Colonic mucosa (tissue), 4 donors: ENCODE results near the gene PHOX2A. TPM values are rescaled to one million over a fixed set of nuclear protein-coding genes. Genes with fewer than 3 reads are reported as not detected.
"Not testable (repeated sequence)": the region's sequence is repeated elsewhere in the genome, so short reads cannot be mapped to it uniquely, and the experiment has no call there.

Experiments
- DNase-seq: peaks from one replicate; pipeline ENCODE4 v3.0.0-alpha.2; 2020
- H3K27ac ChIP-seq: fragments of 200-600 bp; one replicate; pipeline ENCODE4 v1.8.0; 2021
- H3K27me3 ChIP-seq: fragments of 200-600 bp; one replicate; pipeline ENCODE4 v1.8.0; 2021
- H3K36me3 ChIP-seq: fragments of 200-600 bp; one replicate; pipeline ENCODE4 v1.8.0; 2021
- H3K4me1 ChIP-seq: fragments of 200-600 bp; one replicate; pipeline ENCODE4 v1.8.0; 2021; ENCODE audit warnings: mild to moderate bottlenecking
- H3K4me3 ChIP-seq: fragments of 200-600 bp; one replicate; pipeline ENCODE4 v1.8.0; 2021
- H3K9ac ChIP-seq, 2 donors: one replicate each; pipeline ENCODE4 v1.7.0; 2013; ENCODE audit warnings: control low read depth in 2 of 2, low read depth in 2 of 2, low read length in 2 of 2
- H3K9me3 ChIP-seq: fragments of 200-600 bp; one replicate; pipeline ENCODE4 v1.8.0; 2021
- CTCF ChIP-seq: fragments of 200-600 bp; IDR thresholded peaks from one replicate; pipeline ENCODE4 v1.8.0; 2022; ENCODE audit warnings: antibody characterized with exemption, mild to moderate bottlenecking
- intact Hi-C: fragments of 100-400 bp; cut with DNase I; formaldehyde crosslinking; loops from one replicate; pipeline ENCODE4 v1.14.1; 2022
- total RNA-seq, 2 donors: library from RNA; stranded (reverse); fragmentation: NEBNext Ultra II Directional in 1 of 2; extraction: Animal tissue kit (Norgen Biotek cat#: 25700) in 1 of 2; gene quantifications; one replicate each; pipeline ENCODE4 v1.2.1, GENCODE V29; 2021
- donor health status: healthy.
- donor health status: DM: no; HTN: no; CAD: no.
- donor health status: DM: no; HTN: no; CAD: no.

The PHOX2A gene
- total RNA-seq, 2 donors from 2014 or later, result 0.27 to 0.37 TPM

DNA sequence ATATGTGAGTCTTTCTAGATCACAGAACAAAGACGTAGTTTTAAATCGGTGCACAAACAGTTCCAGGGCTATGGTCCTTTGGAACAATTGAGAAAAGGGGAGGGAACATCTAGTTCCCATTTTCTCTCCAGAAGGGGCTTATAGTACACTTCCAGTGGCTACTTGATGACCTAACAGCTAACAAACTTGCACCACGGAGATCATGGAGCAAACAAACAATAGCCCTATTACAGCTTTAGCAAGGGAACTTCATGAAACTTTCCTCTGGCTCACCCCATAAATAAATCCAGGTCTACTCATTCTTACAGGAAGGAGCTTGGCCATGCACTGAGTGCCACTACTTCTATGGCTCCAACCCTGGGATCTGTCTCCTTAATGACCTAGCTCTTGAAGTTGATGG, 35.7 kb downstream of the PHOX2A start:
- no peaks in the 10 kb centered on the region for H3K27me3 ChIP-seq
- H3K36me3 ChIP-seq, result no peaks in the 10 kb centered on the region
- intact Hi-C loops, result no loop called here
- H3K4me1 ChIP-seq, result no peaks in the 10 kb centered on the region
- no peak overlapping the region for H3K4me3 ChIP-seq
- no peak overlapping the region for H3K27ac ChIP-seq
- TF ChIP-seq CTCF, result no peak
- H3K9ac ChIP-seq, result no peak overlapping the region
- no peak for DNase-seq
- H3K9me3 ChIP-seq, result no peaks in the 10 kb centered on the region

DNA sequence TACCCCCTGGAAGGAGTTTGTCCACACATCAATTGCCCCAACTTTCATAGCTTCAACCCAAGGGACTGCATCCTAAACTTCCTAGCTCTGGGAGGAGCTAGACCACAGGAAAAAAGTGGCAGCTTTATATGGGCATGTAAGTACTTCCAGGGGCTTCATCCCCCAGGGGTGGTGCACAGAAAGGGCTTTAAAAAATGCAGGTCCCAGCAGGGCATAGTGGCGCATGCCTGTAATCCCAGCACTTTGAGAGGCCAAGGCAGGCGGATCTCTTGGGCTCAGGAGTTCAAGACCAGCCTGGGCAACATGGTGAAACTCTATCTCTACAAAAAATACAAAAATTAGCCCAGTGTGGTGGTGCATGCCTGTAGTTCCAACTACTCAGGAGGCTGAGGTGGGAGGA, 37.2 kb downstream of the PHOX2A start:
- H3K27me3 ChIP-seq, DNase-seq, H3K4me1 ChIP-seq, H3K4me3 ChIP-seq, H3K9ac ChIP-seq, intact Hi-C loops, H3K9me3 ChIP-seq, H3K27ac ChIP-seq, H3K36me3 ChIP-seq: not testable (repeated sequence)

DNA sequence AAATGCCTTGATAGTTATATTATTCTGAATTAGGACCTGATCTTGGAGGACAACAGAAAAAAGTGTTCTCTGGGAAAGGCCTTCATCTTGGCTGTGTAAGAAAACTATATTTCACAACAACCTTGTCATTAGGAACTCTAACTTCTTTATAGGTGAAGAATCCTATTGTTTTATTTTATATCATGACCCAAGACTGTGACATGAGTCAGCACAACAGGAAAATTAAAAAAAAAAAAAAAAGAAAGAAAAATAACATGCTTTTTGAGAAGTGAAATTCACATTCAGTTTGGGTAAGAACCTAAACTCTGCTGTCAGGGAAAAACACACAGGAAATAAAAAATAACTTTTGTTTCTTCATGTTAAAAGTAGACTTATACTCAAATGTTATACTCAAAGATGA, 39.1 kb downstream of the PHOX2A start:
- no peaks in the 10 kb centered on the region for H3K4me1 ChIP-seq
- H3K9ac ChIP-seq, result no peak overlapping the region
- H3K27me3 ChIP-seq, result no peaks in the 10 kb centered on the region
- intact Hi-C loops, result no loop called here
- H3K36me3 ChIP-seq, result no peaks in the 10 kb centered on the region
- no peaks in the 10 kb centered on the region for H3K9me3 ChIP-seq
- TF ChIP-seq CTCF, result no peak
- DNase-seq, result no peak
- no peak overlapping the region for H3K27ac ChIP-seq
- no peak overlapping the region for H3K4me3 ChIP-seq

DNA sequence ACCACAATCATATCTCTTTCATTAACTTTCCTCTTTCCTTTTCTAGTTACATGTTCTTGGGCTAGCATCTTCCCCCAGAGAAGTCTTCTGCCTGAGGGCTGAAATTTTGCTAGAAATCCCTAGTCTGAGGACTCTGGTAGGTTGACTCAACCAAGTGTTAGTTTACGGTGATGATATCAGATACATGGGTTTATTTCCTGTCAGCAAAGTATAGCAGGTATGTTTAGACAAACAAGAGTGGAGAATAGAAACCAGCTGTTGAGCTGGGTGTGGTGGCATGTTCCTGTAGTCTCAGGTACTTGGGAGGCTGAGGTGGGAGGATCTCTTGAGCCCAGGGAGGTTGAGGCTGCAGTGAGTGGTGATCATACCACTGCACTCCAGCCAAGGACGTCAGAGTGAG, 40.8 kb downstream of the PHOX2A start:
- no peak for TF ChIP-seq CTCF
- no peaks in the 10 kb centered on the region for H3K9me3 ChIP-seq
- DNase-seq, result no peak
- no peak overlapping the region for H3K9ac ChIP-seq
- no peaks in the 10 kb centered on the region for H3K27me3 ChIP-seq
- H3K4me3 ChIP-seq, result no peak overlapping the region
- H3K27ac ChIP-seq, result no peak overlapping the region
- H3K4me1 ChIP-seq, result no peaks in the 10 kb centered on the region
- intact Hi-C loops, result no loop called here
- no peaks in the 10 kb centered on the region for H3K36me3 ChIP-seq

DNA sequence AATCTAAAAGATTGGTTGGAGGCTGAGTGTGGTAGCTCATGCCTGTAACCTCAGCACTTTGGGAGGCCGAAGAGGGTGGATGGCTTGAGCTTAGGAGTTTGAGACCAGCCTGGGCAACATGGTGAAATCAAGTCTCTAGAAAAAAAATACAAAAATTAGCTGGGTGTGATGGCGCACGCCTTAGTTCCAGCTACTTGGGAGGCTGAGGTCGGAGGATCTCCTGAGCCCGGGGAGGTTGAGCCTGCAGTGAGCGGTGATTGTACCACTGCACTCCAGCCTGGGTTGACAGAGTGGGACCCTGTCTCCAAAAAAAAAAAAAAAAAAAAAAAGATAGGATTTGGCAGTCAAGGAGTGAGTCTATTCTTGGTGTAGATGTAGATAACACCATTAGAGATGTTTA, 41.4 kb downstream of the PHOX2A start:
- TF ChIP-seq CTCF, result no peak
- Histone ChIP-seq H3K27ac (no peak overlapping the region), H3K4me1 (no peaks in the 10 kb centered on the region), H3K36me3 (no peaks in the 10 kb centered on the region), H3K9me3 (no peaks in the 10 kb centered on the region), H3K27me3 (no peaks in the 10 kb centered on the region), H3K9ac (no peak overlapping the region), H3K4me3 (no peak overlapping the region)
- DNase-seq, result no peak
- intact Hi-C loops, result no loop called here

DNA sequence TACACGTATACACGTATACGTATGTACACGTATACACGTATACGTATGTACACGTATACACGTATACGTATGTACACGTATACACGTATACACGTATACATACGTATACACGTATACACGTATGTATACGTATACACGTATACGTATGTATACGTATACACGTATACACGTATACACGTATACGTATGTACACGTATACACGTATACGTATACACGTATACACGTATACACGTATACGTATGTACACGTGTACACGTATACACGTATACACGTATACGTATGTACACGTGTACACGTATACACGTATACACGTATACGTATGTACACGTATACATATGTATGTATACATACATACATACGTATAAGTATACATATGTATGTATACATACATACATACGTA, 42.5 kb downstream of the PHOX2A start:
- H3K27ac ChIP-seq, H3K36me3 ChIP-seq, H3K9ac ChIP-seq, H3K4me3 ChIP-seq, H3K4me1 ChIP-seq, H3K9me3 ChIP-seq, DNase-seq, intact Hi-C loops, H3K27me3 ChIP-seq: not testable (repeated sequence)
